ENCODE data around the gene SLC12A7.

DNA sequence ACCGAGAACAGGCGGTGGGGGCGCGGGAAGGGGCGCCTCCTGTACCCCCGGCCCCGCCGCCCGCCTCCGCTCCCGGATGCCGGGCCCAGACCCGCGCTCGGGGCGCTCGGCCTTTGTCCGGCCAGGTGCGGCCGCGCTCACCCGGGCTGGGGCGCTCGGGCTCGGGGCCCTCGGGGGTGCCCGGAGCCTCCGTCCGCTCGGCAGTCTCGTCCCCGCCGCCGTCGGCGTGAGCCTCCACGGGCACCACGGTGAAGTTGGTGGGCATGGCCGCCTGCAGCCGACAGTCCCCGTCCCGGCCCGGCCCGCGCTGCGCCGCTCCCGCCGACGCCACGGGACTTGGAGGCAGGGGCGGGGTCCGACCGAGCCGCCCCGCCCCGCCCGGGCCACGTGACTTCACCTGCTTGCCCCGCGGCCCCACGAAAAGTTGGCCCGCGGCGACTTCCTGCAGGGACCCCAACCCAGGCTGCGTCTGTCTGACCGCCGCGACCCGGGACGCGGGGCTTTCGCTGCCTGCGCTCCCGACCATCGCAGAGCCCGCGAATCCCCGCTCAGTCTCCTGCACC is at the start of gene SLC12A7:
- TF ChIP-seq CTCF (IDR thresholded peaks at IDR 0.05) (no peak), POLR2A (IDR thresholded peaks at IDR 0.05) (peak; percentile 96)

All from right lobe of liver (tissue), 4 donors.